Stomach (tissue), 9 donors: ENCODE data around the gene MAB21L4. TPM values are rescaled to one million over a fixed set of nuclear protein-coding genes. Genes with fewer than 3 reads are reported as not detected.
A peak's percentile ranks its signal among the peaks of the same experiment; 100 is the strongest.

Experiments
- DNase-seq, 2 donors: peaks; one replicate each; pipeline versions ENCODE4 v3.0.0 to v3.0.0-alpha.2; 2013 to 2019
- H3K27ac ChIP-seq, 5 donors: fragments of 200-600 bp in 4 of 5; sonication (generic) in 4 of 5; one replicate each; pipeline ENCODE4 v1.5.1; 2013 to 2019; ENCODE audit warnings: mild to moderate bottlenecking in 1 of 5, moderate library complexity in 1 of 5
- H3K27me3 ChIP-seq, 3 donors: fragments of 200-600 bp; sonication (generic); one replicate each; pipeline ENCODE4 v1.5.1; 2017 to 2019; ENCODE audit warnings: mixed run types in 1 of 3
- H3K36me3 ChIP-seq, 4 donors: fragments of 200-600 bp; sonication (generic); 1 replicate in 3 of 4; 2 replicates in 1 of 4; pipeline ENCODE4 v1.5.1; 2016 to 2019
- H3K4me1 ChIP-seq, 4 donors: fragments of 200-600 bp; sonication (generic); one replicate each; pipeline ENCODE4 v1.5.1; 2016 to 2019
- H3K4me3 ChIP-seq, 4 donors: fragments of 200-600 bp; sonication (generic) in 3 of 4; one replicate each; pipeline ENCODE4 v1.5.1; 2016 to 2019; ENCODE audit warnings: mild to moderate bottlenecking in 1 of 4
- H3K9me3 ChIP-seq, 4 donors: fragments of 200-600 bp; sonication (generic); one replicate each; pipeline ENCODE4 v1.5.1; 2016 to 2019
- CTCF ChIP-seq, 7 experiments: fragments of 450-650 bp in 4 of 7; fragments of 200-600 bp in 3 of 7; sonication (generic) in 3 of 7; IDR thresholded peaks; one replicate each; pipeline ENCODE4 v1.5.1; 2016 to 2019; ENCODE audit warnings: antibody characterized with exemption in 7 of 7, control low read depth in 2 of 7, mild to moderate bottlenecking in 1 of 7
- EP300 ChIP-seq: sonication (generic); formaldehyde crosslinking; IDR thresholded peaks from one replicate; pipeline ENCODE4 v1.6.1; 2017; ENCODE audit warnings: antibody characterized with exemption
- POLR2A ChIP-seq, 4 donors: fragments of 450-650 bp; IDR thresholded peaks; one replicate each; pipeline ENCODE4 v1.6.1; 2016; ENCODE audit warnings: antibody characterized with exemption in 4 of 4, control low read depth in 2 of 4, mild to moderate bottlenecking in 1 of 4, moderate library complexity in 1 of 4
- POLR2AphosphoS5 ChIP-seq, 3 donors: sonication (generic); formaldehyde crosslinking; IDR thresholded peaks; one replicate each; pipeline ENCODE4 v1.6.1; 2016; ENCODE audit warnings: antibody characterized with exemption in 3 of 3
- WGBS, 5 donors: extraction: QIAGEN DNeasy Blood & Tissue Kit in 3 of 5; methylation state at CpG; one replicate each; pipeline versions ENCODE4 v1.1.5 to v1.1.7; 2013 to 2018; 5-methylcytosine and 5-hydroxymethylcytosine counted together
- intact Hi-C: fragments of 100-400 bp; cut with DNase I; formaldehyde crosslinking; loops from one replicate; pipeline ENCODE4 v1.15.1; 2023; ENCODE audit warnings: low total_unique reads
- polyA plus RNA-seq, 3 donors: library from polyadenylated mRNA; stranded (reverse); fragments of 200-250 nt; gene quantifications; one replicate each; pipeline ENCODE4 v1.2.3, GENCODE V29; 2013
- total RNA-seq, 5 donors: library from RNA; depleted of rRNA; stranded (reverse); fragments of >200 nt; gene quantifications; one replicate each; pipeline versions ENCODE4 v1.1.0 to v1.2.3, GENCODE V29; 2014 to 2016
- donor health status: healthy with polysubstance abuse.
- donor health status: Bipolar disorder and iron deficiency.
- donor health status: healthy.

MAB21L4 gene
- total and polyA plus RNA-seq, 8 donors, result 0.45 to 48.9 (median 5.4) TPM; not detected in 2

GRCh38 chr2:240931319-240931949 is 35.5 kb upstream of the MAB21L4 start:
- DNase-seq, result peak in 1 of 2 donors; percentile 15
- WGBS, 5 donors, result 75 to 87% (median 78%) methylated on average over 7 to 11 of the region's 11 CpGs
- Histone ChIP-seq H3K4me3 (no peak overlapping the region), H3K27ac (no peak overlapping the region), H3K36me3 (no peaks in the 10 kb centered on the region), H3K4me1 (peaks cover 0 to 10% (median 1%) of the 10 kb centered on the region in 4 donors), H3K9me3 (peaks cover 0 to 4% (median 1%) of the 10 kb centered on the region in 4 donors), H3K27me3 (peaks cover 0 to 29% (median 0%) of the 10 kb centered on the region in 3 donors)
- intact Hi-C loops, result no loop called here
- TF ChIP-seq POLR2AphosphoS5 (IDR thresholded peaks at IDR 0.05) (no peak), POLR2A (IDR thresholded peaks at IDR 0.05) (no peak), CTCF (IDR thresholded peaks at IDR 0.05) (no peak), EP300 (no peak)

- Histone ChIP-seq H3K36me3 (no peaks in the 10 kb centered on the region), H3K27me3 (peaks cover 0 to 29% (median 0%) of the 10 kb centered on the region in 3 donors), H3K27ac (no peak overlapping the region), H3K4me3 (no peak overlapping the region), H3K4me1 (peaks cover 0 to 11% (median 3%) of the 10 kb centered on the region in 4 donors), H3K9me3 (no peaks in the 10 kb centered on the region)
- 83 to 100% (median 85%) methylated on average over 5 to 26 of the region's 26 CpGs for WGBS, 5 donors
- DNase-seq, result peak; percentile 2 to 17
- intact Hi-C loops, result no loop called here
- TF ChIP-seq EP300, result no peak
- TF ChIP-seq POLR2A (IDR thresholded peaks at IDR 0.05), result no peak
- TF ChIP-seq POLR2AphosphoS5 (IDR thresholded peaks at IDR 0.05), result no peak
- no peak for TF ChIP-seq CTCF (IDR thresholded peaks at IDR 0.05)
Observed at GRCh38 chr2:240930631-240931318, 34.8 kb upstream of the MAB21L4 start.

GRCh38 chr2:240930096-240930630 is 34.2 kb upstream of the MAB21L4 start:
- DNase-seq, result peak in 1 of 2 donors; percentile 11
- WGBS, 5 donors, result 79 to 90% (median 89%) methylated on average over 7 to 12 of the region's 12 CpGs

More at GRCh38 chr2:240930096-240930630, 34.2 kb upstream of the MAB21L4 start:
- TF ChIP-seq EP300, result no peak
- TF ChIP-seq POLR2AphosphoS5 (IDR thresholded peaks at IDR 0.05), result no peak
- no peak for TF ChIP-seq POLR2A (IDR thresholded peaks at IDR 0.05)
- no peak for TF ChIP-seq CTCF (IDR thresholded peaks at IDR 0.05)
- Histone ChIP-seq H3K4me3 (no peak overlapping the region), H3K27me3 (peaks cover 0 to 29% (median 0%) of the 10 kb centered on the region in 3 donors), H3K27ac (no peak overlapping the region), H3K36me3 (no peaks in the 10 kb centered on the region), H3K4me1 (peaks cover 0 to 11% (median 3%) of the 10 kb centered on the region in 4 donors), H3K9me3 (no peaks in the 10 kb centered on the region)
- intact Hi-C loops, result no loop called here
